Erythroblast (primary cell): ENCODE measurements around the gene ANO1.
"Not testable (repeated sequence)": the region's sequence is repeated elsewhere in the genome, so short reads cannot be mapped to it uniquely, and the experiment has no call there.

ENCODE experiments used
- GATA1 ChIP-seq: IDR thresholded peaks from 2 replicates; pipeline ENCODE4 v1.6.1; 2011; ENCODE audit warnings: low read depth, mild to moderate bottlenecking, control low read depth, low read length, moderate library complexity
- POLR2A ChIP-seq: IDR thresholded peaks from 2 replicates; pipeline ENCODE4 v1.6.1; 2011; ENCODE audit warnings: mild to moderate bottlenecking, low read length

DNA sequence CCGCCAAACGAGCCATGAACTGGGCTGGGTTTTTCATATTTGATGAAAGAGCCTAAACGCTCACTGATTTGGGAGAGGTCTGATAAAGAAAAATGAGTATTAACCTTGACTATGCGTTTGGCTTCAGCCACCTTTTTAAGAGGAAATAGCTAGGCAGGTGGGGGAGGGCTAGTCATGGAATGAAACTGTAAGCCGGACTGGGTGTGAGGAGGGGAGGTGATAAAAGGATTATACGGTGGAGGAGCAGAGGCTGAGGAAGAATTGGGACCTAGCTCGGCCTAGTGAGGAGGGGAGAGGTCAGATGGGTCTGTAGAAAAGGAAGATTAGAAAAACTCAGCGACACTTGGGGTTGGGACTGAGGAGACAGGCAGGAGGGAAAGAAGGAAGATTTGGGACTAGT lies 140.0 kb downstream of the ANO1 start:
- not testable (repeated sequence) for TF ChIP-seq POLR2A, GATA1
